Activated CD8-positive, alpha-beta memory T cell treated with anti-CD3 and anti-CD28 coated beads for 1 hour (primary cell): ENCODE results near the gene CAND2.

Experiments
- DNase-seq, 2 donors: peaks; one replicate each; pipeline ENCODE4 v3.0.0-alpha.2; 2020; ENCODE audit warnings: low read depth in 1 of 2; ENCODE audit errors: extremely low read depth in 1 of 2

CAND2 gene

DNA sequence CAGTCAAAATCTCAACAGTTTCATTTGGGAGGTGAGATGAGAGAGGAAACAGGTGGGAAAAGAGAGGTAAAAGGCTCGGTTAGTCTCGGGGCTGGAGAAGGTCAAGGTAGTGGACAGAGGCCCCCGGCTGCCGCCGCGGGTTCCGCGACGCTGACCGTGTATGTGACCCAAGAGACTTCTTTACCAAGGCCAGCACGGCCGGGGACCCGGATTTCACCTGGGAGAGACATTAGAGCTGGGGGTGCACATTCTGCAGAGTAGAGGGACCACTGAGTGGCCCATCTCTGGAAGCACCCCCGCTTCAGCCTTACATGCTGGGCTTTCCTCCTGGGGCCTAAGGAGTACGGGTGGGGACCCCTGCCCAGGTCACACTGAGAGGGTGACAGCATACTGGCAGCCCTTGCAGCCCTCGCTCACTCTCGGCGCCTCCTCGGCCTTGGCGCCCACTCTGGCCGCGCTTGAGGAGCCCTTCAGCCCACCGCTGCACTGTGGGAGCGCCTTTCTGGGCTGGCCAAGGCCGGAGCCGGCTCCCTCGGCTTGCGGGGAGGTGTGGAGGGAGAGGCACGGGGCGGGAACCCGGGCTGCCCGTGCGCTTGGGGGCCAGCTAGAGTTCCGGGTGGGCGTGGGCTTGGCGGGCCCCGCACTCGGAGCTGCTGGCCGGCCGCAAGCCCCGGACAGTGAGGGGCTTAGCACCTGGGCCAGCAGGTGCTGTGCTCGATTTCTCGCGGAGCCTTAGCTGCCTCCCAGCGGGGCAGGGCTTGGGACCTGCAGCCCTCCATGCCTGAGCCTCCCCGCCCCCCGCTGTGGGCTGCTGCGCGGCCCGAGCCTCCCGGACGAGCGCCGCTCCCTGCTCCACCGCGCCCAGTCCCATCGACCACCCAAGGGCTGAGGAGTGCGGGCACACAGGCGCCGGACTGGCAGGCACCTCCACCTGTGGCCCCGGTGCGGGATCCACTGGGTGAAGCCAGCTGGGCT lies 86.1 kb downstream of the CAND2 start:
- DNase-seq: no peak

GRCh38 chr3:12884186-12884680 lies 87.8 kb downstream of the CAND2 start:
- DNase-seq: no peak
